NCI-H146 treated with DMSO at 0.1 percent for 48 hours (cell line): ENCODE data around the gene ATP1A3.

ENCODE experiments used
- DNase-seq: peaks from one replicate; lab custom pipeline; 2025; ENCODE audit not compliant: unreplicated experiment; lab: John Stamatoyannopoulos, UW

Gene ATP1A3

GRCh38 chr19:41918653-41919244 is 75.3 kb downstream of the ATP1A3 start:
- DNase-seq, result no peak

GRCh38 chr19:41918095-41918494 is 75.9 kb downstream of the ATP1A3 start:
- DNase-seq, result no peak

DNA sequence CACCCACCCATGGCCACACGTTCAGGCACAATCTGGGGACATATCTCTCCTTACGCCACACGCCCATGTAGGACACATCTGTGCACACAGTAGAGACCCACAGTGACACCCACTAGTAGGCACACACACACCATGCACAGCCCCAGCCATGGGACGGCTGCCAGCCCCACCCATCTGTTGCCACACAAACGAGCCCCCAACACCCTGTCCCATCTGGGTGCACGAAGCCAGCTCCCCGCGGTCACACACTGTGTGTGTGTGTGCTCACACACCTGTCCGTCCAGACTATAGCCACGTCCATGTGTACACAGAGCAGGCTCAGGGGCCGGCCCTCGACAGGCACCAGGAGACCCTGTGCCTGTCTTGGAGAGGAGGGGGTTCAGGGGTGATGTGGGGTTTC is 76.4 kb downstream of the ATP1A3 start:
- no peak for DNase-seq
